DMS53 treated with DMSO at 0.1 percent for 48 hours (cell line): ENCODE measurements around the gene KCTD7.
"Not testable (repeated sequence)": the region's sequence is repeated elsewhere in the genome, so short reads cannot be mapped to it uniquely, and the experiment has no call there.

Source experiments
- DNase-seq: peaks from one replicate; lab custom pipeline; 2025; ENCODE audit not compliant: unreplicated experiment; lab: John Stamatoyannopoulos, UW

KCTD7 gene

GRCh38 chr7:66628361-66629221 lies at the start of gene KCTD7:
TSS of gene KCTD7 (plus strand) at chr7:66628881. CDS start at chr7:66629065, 184 bp downstream.
- DNase-seq = peak; percentile 98

- DNase-seq = not testable (repeated sequence)
Observed at GRCh38 chr7:66580380-66580779, 48.3 kb upstream of the KCTD7 start.

- not testable (repeated sequence) for DNase-seq
Observed at GRCh38 chr7:66582816-66583489, 45.7 kb upstream of the KCTD7 start.

GRCh38 chr7:66583490-66584110 lies 45.1 kb upstream of the KCTD7 start:
- DNase-seq = no peak

- no peak for DNase-seq
Observed at GRCh38 chr7:66586181-66586580, 42.5 kb upstream of the KCTD7 start.

GRCh38 chr7:66588226-66588625 lies 40.5 kb upstream of the KCTD7 start:
- DNase-seq = not testable (repeated sequence)

GRCh38 chr7:66588856-66589570 lies 39.7 kb upstream of the KCTD7 start:
- DNase-seq = not testable (repeated sequence)

- DNase-seq = not testable (repeated sequence)
Observed at GRCh38 chr7:66590302-66591057, 38.2 kb upstream of the KCTD7 start.

GRCh38 chr7:66591058-66591798 lies 37.5 kb upstream of the KCTD7 start:
- not testable (repeated sequence) for DNase-seq

GRCh38 chr7:66591799-66592596 lies 36.7 kb upstream of the KCTD7 start:
- peak; percentile 85 for DNase-seq

- DNase-seq = not testable (repeated sequence)
Observed at GRCh38 chr7:66592597-66593146, 36.0 kb upstream of the KCTD7 start.

- DNase-seq = not testable (repeated sequence)
Observed at GRCh38 chr7:66594082-66594481, 34.6 kb upstream of the KCTD7 start.

GRCh38 chr7:66597461-66597860 lies 31.2 kb upstream of the KCTD7 start:
- DNase-seq = no peak

GRCh38 chr7:66602159-66602558 lies 26.5 kb upstream of the KCTD7 start:
- no peak for DNase-seq

GRCh38 chr7:66604198-66604597 lies 24.5 kb upstream of the KCTD7 start:
- no peak for DNase-seq

- not testable (repeated sequence) for DNase-seq
Observed at GRCh38 chr7:66606540-66607291, 22.0 kb upstream of the KCTD7 start.

GRCh38 chr7:66609176-66609575 lies 19.5 kb upstream of the KCTD7 start:
- no peak for DNase-seq

- not testable (repeated sequence) for DNase-seq
Observed at GRCh38 chr7:66614596-66614995, 14.1 kb upstream of the KCTD7 start.
